Muscle layer of duodenum (tissue), 2 donors: ENCODE data around the gene RPSA.
A peak's percentile ranks its signal among the peaks of the same experiment; 100 is the strongest.

Experiments used
- H3K27ac ChIP-seq: one replicate; pipeline ENCODE4 v1.7.0; 2013; ENCODE audit warnings: mild to moderate bottlenecking, low read length
- H3K27me3 ChIP-seq: one replicate; pipeline ENCODE4 v1.7.0; 2013; ENCODE audit warnings: low read depth, mild to moderate bottlenecking, control low read depth, low read length
- H3K36me3 ChIP-seq, 2 donors: one replicate each; pipeline ENCODE4 v1.7.0; 2013; ENCODE audit warnings: low read length in 2 of 2, control low read depth in 1 of 2, mild to moderate bottlenecking in 1 of 2; ENCODE audit not compliant: insufficient read depth in 2 of 2, control insufficient read depth in 1 of 2
- H3K4me1 ChIP-seq, 2 donors: one replicate each; pipeline ENCODE4 v1.7.0; 2013; ENCODE audit warnings: low read length in 2 of 2, mild to moderate bottlenecking in 2 of 2, control low read depth in 1 of 2, moderate library complexity in 1 of 2; ENCODE audit not compliant: insufficient read depth in 2 of 2, control insufficient read depth in 1 of 2
- H3K4me3 ChIP-seq, 2 donors: one replicate each; pipeline ENCODE4 v1.7.0; 2013; ENCODE audit warnings: low read length in 2 of 2, low read depth in 1 of 2, mild to moderate bottlenecking in 1 of 2
- H3K9me3 ChIP-seq, 2 donors: one replicate each; pipeline ENCODE4 v1.7.0; 2013; ENCODE audit warnings: low read length in 2 of 2, control low read depth in 1 of 2, mild to moderate bottlenecking in 1 of 2; ENCODE audit not compliant: control insufficient read depth in 1 of 2
- donor health status: healthy.

Gene RPSA

DNA sequence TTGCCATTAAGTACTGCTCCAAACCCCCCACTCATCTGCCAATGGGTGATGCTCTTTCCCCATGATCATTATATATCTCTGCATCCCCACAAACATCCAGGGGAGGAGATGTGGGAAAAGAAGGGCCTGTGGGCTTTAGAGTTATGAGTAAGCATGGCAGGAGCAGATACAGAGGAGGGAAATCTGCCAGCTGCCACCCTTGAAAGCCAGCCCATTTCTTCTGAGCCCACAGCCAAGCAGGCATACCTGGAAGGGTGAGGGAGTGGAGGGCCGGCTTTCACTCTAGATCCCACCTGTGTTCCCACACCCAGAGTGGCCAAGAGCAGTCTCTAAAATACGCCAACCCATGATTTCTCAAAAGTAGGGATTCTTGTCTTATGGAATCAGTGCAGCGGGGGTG lies 25.1 kb upstream of the RPSA start:
- H3K4me3 ChIP-seq: no peak overlapping the region
- no peaks in the 10 kb centered on the region for H3K9me3 ChIP-seq
- no peaks in the 10 kb centered on the region for H3K27me3 ChIP-seq
- H3K36me3 ChIP-seq: peaks cover 0 to 7% of the 10 kb centered on the region in 2 donors
- no peak overlapping the region for H3K27ac ChIP-seq
- peaks cover 0 to 13% of the 10 kb centered on the region in 2 donors for H3K4me1 ChIP-seq

DNA sequence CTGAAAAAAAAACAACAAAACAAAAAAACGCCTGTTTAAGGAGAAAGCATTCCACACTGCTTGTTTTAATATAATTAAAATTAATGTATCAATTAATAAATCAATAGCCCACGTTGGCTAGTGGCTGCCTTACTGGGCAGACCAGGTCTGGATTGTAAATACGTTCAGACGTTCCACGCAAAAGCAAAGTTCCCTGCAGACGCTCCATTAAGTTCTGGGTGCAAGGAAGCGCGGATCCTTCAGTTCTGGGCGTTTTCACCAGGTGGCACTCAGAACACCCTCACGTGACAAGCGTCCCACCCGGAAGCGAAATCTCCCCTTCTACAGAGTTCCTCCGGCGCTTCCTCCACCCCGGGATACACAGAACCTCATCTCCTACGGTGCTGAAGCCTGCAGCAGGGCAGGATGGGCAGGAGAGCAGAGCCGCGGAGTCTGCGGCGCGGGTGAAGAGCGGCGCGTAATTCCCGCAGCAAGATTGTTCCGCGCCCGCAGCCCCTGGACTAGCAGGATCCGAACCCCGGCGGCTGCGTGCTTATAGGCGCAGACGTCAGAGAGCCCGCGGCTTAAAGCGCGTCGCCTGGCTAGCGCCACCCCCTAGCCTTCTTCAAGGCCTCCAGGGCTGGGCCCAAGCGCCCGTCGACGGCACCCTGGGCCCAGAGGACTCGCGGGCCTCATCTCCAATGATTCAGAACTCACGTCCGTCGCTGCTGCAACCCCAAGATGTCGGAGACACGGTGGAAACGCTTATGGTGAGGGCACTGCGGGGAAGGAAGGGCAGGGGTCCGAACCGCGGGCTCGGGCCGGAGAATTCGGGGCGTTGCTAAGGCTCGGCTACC lies 23.3 kb upstream of the RPSA start, which contains the start of gene SLC25A38:
SLC25A38 (plus strand) TSS at position 326 of the 836 bp plus-strand sequence; CDS start at position 681, 355 bp downstream.
- H3K4me3 ChIP-seq: peak within 1 kb of the TSS; percentile 79 to 93
- no peaks in the 10 kb centered on the region for H3K27me3 ChIP-seq
- no peaks in the 10 kb centered on the region for H3K9me3 ChIP-seq
- peaks cover 0 to 7% of the 10 kb centered on the region in 2 donors for H3K36me3 ChIP-seq
- peak within 1 kb of the TSS; percentile 95 for H3K27ac ChIP-seq
- peaks cover 0 to 13% of the 10 kb centered on the region in 2 donors for H3K4me1 ChIP-seq

DNA sequence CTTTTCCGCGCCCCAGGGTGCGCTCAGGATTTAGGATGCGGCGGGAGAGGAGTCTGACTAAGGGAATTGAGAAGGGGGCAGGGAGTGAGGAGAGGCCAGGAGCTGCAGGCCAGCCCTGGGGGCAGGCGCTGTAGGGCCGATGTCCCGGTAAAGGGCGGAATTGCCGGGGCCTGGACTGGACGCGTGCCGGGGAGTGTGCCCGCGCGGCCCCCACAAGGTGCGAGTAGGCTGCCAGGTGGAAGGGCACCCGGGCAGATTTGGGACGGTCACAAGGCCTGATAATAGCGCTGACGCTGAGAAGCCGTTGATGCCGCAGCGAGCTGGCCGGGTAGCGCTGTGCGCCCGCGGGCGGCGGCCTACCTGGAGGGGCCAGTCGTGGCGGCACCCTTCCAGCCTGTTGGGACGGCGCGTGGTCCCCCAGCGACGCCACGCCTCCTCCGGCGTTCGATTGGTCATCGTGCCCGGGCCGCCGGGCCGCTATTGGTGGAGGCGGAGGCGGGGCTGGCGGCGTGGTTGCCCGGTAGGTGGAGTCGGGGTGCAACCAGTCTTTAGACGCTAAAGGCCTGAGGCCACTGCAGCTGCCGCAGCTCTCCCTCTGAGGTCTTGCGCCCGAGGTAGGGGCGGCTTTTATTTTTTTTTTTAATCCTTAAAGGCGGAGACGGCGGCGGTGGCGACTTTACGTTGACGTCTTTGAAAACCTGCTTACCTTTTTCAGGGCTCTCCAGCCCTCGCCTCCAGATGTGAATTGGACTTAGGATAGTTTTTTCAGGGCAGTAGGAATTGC lies 22.4 kb upstream of the RPSA start:
- peak overlapping the region; percentile 95 for H3K27ac ChIP-seq
- H3K9me3 ChIP-seq: no peaks in the 10 kb centered on the region
- H3K4me3 ChIP-seq: peak overlapping the region; percentile 79 to 93
- peaks cover 0 to 7% of the 10 kb centered on the region in 2 donors for H3K36me3 ChIP-seq
- peaks cover 0 to 13% of the 10 kb centered on the region in 2 donors for H3K4me1 ChIP-seq
- no peaks in the 10 kb centered on the region for H3K27me3 ChIP-seq

DNA sequence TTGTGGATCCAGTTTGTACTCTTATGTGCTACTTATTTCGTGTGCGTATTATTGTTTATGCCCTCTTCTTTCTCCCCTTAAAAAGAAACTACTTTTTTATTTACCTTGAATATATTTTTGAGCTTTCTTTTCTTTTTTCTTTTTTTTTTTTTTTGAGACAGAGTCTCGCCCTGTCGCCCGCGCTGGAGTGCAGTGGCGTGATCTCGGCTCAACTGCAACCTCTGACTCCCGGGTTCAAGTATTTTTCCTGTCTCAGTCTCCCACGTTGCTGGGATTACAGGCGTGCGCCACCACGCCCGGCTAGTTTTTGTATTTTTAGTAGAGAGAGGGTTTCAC lies 21.9 kb upstream of the RPSA start:
- no peaks in the 10 kb centered on the region for H3K9me3 ChIP-seq
- H3K4me3 ChIP-seq: peak overlapping the region; percentile 52 to 93
- H3K27me3 ChIP-seq: no peaks in the 10 kb centered on the region
- H3K36me3 ChIP-seq: peaks cover 0 to 11% of the 10 kb centered on the region in 2 donors
- peak overlapping the region; percentile 31 for H3K27ac ChIP-seq
- H3K4me1 ChIP-seq: peaks cover 0 to 13% of the 10 kb centered on the region in 2 donors

DNA sequence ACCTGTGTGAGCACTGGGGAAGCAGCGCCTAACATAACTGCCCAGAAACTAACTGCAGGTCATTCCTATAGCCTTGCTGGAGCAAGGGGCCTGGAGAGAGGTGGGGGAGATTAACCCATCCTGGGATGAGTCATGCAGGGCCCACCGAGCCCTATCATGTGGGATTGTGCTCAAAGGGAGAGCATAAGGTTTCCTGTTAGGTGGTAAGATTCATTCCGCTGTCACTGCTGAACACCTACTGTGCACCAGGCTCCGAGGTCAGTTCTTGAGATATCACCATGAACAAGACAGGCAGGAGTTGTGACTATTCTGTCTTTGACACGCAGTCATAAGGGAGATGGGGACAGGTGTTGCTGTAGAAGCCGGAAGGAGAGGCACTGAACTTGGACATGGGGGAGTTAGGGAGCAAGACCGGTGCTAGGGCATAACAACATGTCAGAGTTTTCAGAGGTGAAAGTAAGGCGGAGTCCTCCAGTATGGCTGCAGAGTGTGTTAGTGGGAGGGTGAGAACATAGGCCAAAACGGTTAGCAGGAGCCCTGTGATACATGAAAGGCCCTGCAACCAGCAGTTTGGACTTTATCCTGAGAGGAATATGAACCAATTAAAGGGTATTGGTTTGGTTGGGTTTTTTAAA lies 20.9 kb upstream of the RPSA start:
- no peaks in the 10 kb centered on the region for H3K27me3 ChIP-seq
- peaks cover 5 to 19% of the 10 kb centered on the region in 2 donors for H3K36me3 ChIP-seq
- H3K4me3 ChIP-seq: no peak overlapping the region
- H3K4me1 ChIP-seq: peaks cover 0 to 13% of the 10 kb centered on the region in 2 donors
- no peaks in the 10 kb centered on the region for H3K9me3 ChIP-seq
- no peak overlapping the region for H3K27ac ChIP-seq

DNA sequence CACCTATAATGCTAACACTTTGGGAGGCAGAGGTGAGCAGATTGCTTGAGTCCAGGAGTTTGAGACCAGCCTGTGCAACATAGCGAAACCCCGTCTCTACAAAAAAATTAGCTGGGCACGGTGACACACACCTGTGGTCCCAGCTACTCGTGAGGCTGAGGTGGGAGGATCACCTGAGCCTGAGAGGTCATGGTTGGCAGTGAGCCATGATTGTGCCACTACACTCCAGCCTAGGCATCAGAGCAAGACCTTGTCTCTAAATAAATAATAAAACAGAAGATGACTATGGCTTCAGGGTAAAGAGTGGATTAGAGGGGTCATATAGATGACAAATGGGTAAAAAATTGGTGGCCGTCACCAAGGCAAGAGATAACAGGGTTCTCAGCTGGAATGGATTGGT lies 20.2 kb upstream of the RPSA start:
- Histone ChIP-seq H3K27me3 (no peaks in the 10 kb centered on the region), H3K27ac (no peak overlapping the region), H3K36me3 (peaks cover 12 to 26% of the 10 kb centered on the region in 2 donors)

DNA sequence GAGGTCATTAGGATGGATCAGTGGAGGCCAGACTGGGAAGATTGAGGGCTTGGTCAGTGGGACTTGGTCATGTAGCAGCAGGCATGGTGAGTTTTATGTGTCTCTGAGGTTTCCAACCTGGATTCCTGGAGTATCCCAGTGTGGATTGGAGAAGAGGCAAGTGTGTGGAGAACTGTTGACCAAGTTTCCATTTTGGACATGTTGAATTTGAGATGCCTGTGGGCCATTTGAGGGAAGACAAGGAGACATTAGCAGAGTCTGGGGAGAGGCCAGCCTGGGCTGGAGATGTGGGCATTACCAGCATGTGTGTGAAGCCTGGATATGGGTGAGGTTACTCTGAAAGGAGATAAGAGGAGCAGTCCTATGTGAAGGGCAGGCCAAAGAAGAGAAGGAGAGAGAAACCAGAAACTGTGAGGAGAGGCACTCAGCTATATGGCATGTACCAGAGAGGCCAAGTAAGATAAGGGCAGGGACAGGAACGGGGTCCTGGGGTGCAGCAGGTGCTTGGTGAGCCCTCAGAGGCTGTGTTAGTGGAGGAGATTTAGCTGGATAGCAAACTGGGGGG lies 19.0 kb upstream of the RPSA start:
- Histone ChIP-seq H3K9me3 (no peaks in the 10 kb centered on the region), H3K27ac (no peak overlapping the region), H3K27me3 (no peaks in the 10 kb centered on the region)

More for the DNA sequence above, 20.2 kb upstream of the RPSA start:
- no peak overlapping the region for H3K4me3 ChIP-seq
- peaks cover 0 to 13% of the 10 kb centered on the region in 2 donors for H3K4me1 ChIP-seq
- H3K9me3 ChIP-seq: no peaks in the 10 kb centered on the region

DNA sequence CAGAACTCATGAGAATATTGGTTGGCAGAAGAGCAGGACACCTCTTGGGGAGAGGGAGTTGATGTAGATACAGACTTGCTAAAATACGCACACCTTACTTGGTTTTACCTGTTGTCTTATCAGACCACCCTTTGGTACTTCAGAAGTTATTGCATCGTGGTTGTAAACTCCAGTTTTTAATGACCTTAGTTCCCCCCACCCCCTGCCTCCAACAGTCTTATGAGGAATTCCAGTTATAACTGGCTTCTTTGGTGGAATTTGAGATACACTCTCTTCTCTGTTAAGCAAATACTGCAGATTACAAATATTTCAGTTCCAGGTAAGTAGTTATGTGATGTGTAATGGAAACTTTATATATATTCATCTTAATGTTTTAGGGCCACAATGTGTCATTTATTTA lies 18.4 kb upstream of the RPSA start:
- Histone ChIP-seq H3K27ac (no peak overlapping the region), H3K4me1 (peaks cover 0 to 13% of the 10 kb centered on the region in 2 donors)

More for the DNA sequence above, 19.0 kb upstream of the RPSA start:
- Histone ChIP-seq H3K36me3 (peaks cover 22 to 37% of the 10 kb centered on the region in 2 donors), H3K4me3 (no peak overlapping the region), H3K4me1 (peaks cover 0 to 13% of the 10 kb centered on the region in 2 donors)

DNA sequence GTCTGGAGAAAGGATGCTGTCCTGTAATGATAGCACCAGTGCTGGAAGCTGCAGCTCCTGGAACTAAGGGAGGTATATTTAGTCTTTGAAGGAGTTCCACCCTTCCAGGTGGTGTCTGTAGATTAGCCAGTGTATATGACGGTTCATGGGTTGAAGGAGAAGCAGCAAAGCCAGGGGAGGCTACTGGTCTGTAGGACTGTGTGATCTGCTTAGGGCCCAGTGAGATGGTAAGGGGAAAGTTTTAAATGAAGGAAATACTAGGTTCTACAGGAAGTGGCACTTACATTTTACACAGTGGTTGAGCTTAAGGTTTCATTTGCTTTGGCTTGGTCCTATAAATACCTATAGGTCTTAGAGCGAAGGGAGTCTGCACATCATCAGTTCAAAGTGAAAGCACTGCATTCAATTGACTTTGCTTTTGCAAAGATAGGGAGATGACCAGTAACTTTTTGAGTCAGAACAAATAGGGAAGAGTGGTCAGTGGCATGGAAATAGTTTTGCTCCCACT lies 17.7 kb upstream of the RPSA start:
- Histone ChIP-seq H3K27ac (no peak overlapping the region), H3K4me1 (peaks cover 0 to 13% of the 10 kb centered on the region in 2 donors), H3K4me3 (no peak overlapping the region), H3K9me3 (no peaks in the 10 kb centered on the region), H3K27me3 (no peaks in the 10 kb centered on the region), H3K36me3 (peaks cover 28 to 45% of the 10 kb centered on the region in 2 donors)

More for the DNA sequence above, 18.4 kb upstream of the RPSA start:
- Histone ChIP-seq H3K27me3 (no peaks in the 10 kb centered on the region), H3K9me3 (no peaks in the 10 kb centered on the region), H3K4me3 (no peak overlapping the region), H3K36me3 (peaks cover 26 to 43% of the 10 kb centered on the region in 2 donors)

DNA sequence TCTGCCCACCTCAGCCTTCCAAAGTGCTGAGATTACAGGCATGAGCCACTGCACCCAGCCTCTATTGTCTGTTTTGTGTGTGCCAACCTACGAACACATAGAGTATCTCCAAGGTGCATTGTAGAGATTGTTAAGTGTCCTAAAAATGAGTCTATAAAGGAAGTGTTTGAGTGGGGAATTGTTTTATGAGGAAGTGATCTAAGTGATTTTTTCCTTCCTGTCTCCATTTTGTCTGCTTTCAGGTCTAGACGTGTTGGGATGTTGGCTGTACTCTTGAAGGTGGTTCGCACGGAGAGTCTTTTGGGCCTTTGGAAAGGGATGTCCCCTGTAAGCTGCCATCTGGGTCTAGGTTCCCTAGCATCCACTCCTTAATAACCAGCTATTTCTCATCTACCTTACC lies 16.3 kb upstream of the RPSA start:
- Histone ChIP-seq H3K27ac (no peak overlapping the region), H3K36me3 (peaks cover 36 to 56% of the 10 kb centered on the region in 2 donors), H3K27me3 (no peaks in the 10 kb centered on the region), H3K4me3 (no peak overlapping the region), H3K9me3 (no peaks in the 10 kb centered on the region), H3K4me1 (peaks cover 0 to 5% of the 10 kb centered on the region in 2 donors)
